Stomach (tissue), 19 donors: Measurements from ENCODE around the gene FA2H. TPM values are rescaled to one million over a fixed set of nuclear protein-coding genes. Genes with fewer than 3 reads are reported as not detected.

Experiments
- DNase-seq, 2 donors: peaks; one replicate each; pipeline versions ENCODE4 v3.0.0 to v3.0.0-alpha.2; 2013 to 2019
- H3K27ac ChIP-seq, 5 donors: fragments of 200-600 bp in 4 of 5; sonication (generic) in 4 of 5; one replicate each; pipeline ENCODE4 v1.5.1; 2013 to 2019; ENCODE audit warnings: mild to moderate bottlenecking in 1 of 5, moderate library complexity in 1 of 5
- H3K27me3 ChIP-seq, 3 donors: fragments of 200-600 bp; sonication (generic); one replicate each; pipeline ENCODE4 v1.5.1; 2017 to 2019; ENCODE audit warnings: mixed run types in 1 of 3
- H3K36me3 ChIP-seq, 4 donors: fragments of 200-600 bp; sonication (generic); 1 replicate in 3 of 4; 2 replicates in 1 of 4; pipeline ENCODE4 v1.5.1; 2016 to 2019
- H3K4me1 ChIP-seq, 4 donors: fragments of 200-600 bp; sonication (generic); one replicate each; pipeline ENCODE4 v1.5.1; 2016 to 2019
- H3K4me3 ChIP-seq, 4 donors: fragments of 200-600 bp; sonication (generic) in 3 of 4; one replicate each; pipeline ENCODE4 v1.5.1; 2016 to 2019; ENCODE audit warnings: mild to moderate bottlenecking in 1 of 4
- H3K9me3 ChIP-seq, 4 donors: fragments of 200-600 bp; sonication (generic); one replicate each; pipeline ENCODE4 v1.5.1; 2016 to 2019
- EP300 ChIP-seq: sonication (generic); formaldehyde crosslinking; IDR thresholded peaks from one replicate; pipeline ENCODE4 v1.6.1; 2017; ENCODE audit warnings: antibody characterized with exemption
- POLR2A ChIP-seq, 4 donors: fragments of 450-650 bp; IDR thresholded peaks; one replicate each; pipeline ENCODE4 v1.6.1; 2016; ENCODE audit warnings: antibody characterized with exemption in 4 of 4, control low read depth in 2 of 4, mild to moderate bottlenecking in 1 of 4, moderate library complexity in 1 of 4
- POLR2AphosphoS5 ChIP-seq, 3 donors: sonication (generic); formaldehyde crosslinking; IDR thresholded peaks; one replicate each; pipeline ENCODE4 v1.6.1; 2016; ENCODE audit warnings: antibody characterized with exemption in 3 of 3
- WGBS, 5 donors: extraction: QIAGEN DNeasy Blood & Tissue Kit in 3 of 5; methylation state at CpG; one replicate each; pipeline versions ENCODE4 v1.1.5 to v1.1.7; 2013 to 2018; 5-methylcytosine and 5-hydroxymethylcytosine counted together
- intact Hi-C: fragments of 100-400 bp; cut with DNase I; formaldehyde crosslinking; loops from one replicate; pipeline ENCODE4 v1.15.1; 2023; ENCODE audit warnings: low total_unique reads
- long read RNA-seq, 10 donors: transcript quantifications; one replicate each; lab custom pipeline, GENCODE V29; 2026
- polyA plus RNA-seq, 3 donors: library from polyadenylated mRNA; stranded (reverse); fragments of 200-250 nt; gene quantifications; one replicate each; pipeline ENCODE4 v1.2.3, GENCODE V29; 2013
- total RNA-seq, 5 donors: library from RNA; depleted of rRNA; stranded (reverse); fragments of >200 nt; gene quantifications; one replicate each; pipeline versions ENCODE4 v1.1.0 to v1.2.3, GENCODE V29; 2014 to 2016
- TF ChIP-seq, protein P1 (sequence below), 7 experiments: fragments of 450-650 bp in 4 of 7; fragments of 200-600 bp in 3 of 7; sonication (generic) in 3 of 7; IDR thresholded peaks; one replicate each; pipeline ENCODE4 v1.5.1; 2016 to 2019; ENCODE audit warnings: antibody characterized with exemption in 7 of 7, control low read depth in 2 of 7, mild to moderate bottlenecking in 1 of 7
- donor health status: healthy with polysubstance abuse.
- donor health status: Bipolar disorder and iron deficiency.
- donor health status: healthy.

The FA2H gene, protein sequence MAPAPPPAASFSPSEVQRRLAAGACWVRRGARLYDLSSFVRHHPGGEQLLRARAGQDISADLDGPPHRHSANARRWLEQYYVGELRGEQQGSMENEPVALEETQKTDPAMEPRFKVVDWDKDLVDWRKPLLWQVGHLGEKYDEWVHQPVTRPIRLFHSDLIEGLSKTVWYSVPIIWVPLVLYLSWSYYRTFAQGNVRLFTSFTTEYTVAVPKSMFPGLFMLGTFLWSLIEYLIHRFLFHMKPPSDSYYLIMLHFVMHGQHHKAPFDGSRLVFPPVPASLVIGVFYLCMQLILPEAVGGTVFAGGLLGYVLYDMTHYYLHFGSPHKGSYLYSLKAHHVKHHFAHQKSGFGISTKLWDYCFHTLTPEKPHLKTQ
- 10 to 100 TPM in 4 of 5 donors, 1 to 10 TPM in 1; 1.8 to 64.2 (median 29.2) TPM for total RNA-seq
- polyA plus RNA-seq = 10 to 100 TPM in 2 of 3 donors, 1 to 10 TPM in 1; 9.4 to 16.2 (median 15.0) TPM
- long read RNA-seq, donor 1, partial matches to known transcripts = 0 of 3 reads
- long read RNA-seq, donor 1, other reads (novel, unspliced or antisense) = 0 of 3 reads
- long read RNA-seq, donor 2, transcript FA2H-202 (2 exons, 2,075 nt) = major isoform, 6 of 9 reads
- long read RNA-seq, donor 2, partial matches to known transcripts = 0 of 9 reads
- long read RNA-seq, donor 2, other reads (novel, unspliced or antisense) = 0 of 9 reads
- long read RNA-seq, donor 3, partial matches to known transcripts = 0 of 4 reads
- long read RNA-seq, donor 3, other reads (novel, unspliced or antisense) = 0 of 4 reads
- long read RNA-seq, donor 4, partial matches to known transcripts = 0 of 1 reads
- long read RNA-seq, donor 4, other reads (novel, unspliced or antisense) = 0 of 1 reads
- long read RNA-seq, donor 5, transcript FA2H-202 (2 exons, 2,075 nt) = major isoform, 5 of 13 reads
- long read RNA-seq, donor 5, partial matches to known transcripts = 5 of 13 reads
- long read RNA-seq, donor 5, other reads (novel, unspliced or antisense) = 0 of 13 reads
- long read RNA-seq, donor 6, transcript FA2H-201 (7 exons, 2,424 nt) = minor isoform, 8 of 33 reads
- long read RNA-seq, donor 6, transcript FA2H-202 (2 exons, 2,075 nt) = major isoform, 12 of 33 reads
- long read RNA-seq, donor 6, partial matches to known transcripts = 12 of 33 reads
- long read RNA-seq, donor 6, other reads (novel, unspliced or antisense) = 0 of 33 reads
- long read RNA-seq, donor 7, transcript FA2H-202 (2 exons, 2,075 nt) = major isoform, 9 of 12 reads
- long read RNA-seq, donor 7, partial matches to known transcripts = 0 of 12 reads
- long read RNA-seq, donor 7, other reads (novel, unspliced or antisense) = 0 of 12 reads
- long read RNA-seq, donor 8, transcript FA2H-202 (2 exons, 2,075 nt) = major isoform, 7 of 9 reads
- long read RNA-seq, donor 8, partial matches to known transcripts = 0 of 9 reads
- long read RNA-seq, donor 8, other reads (novel, unspliced or antisense) = 0 of 9 reads
- long read RNA-seq, donor 9, transcript FA2H-202 (2 exons, 2,075 nt) = major isoform, 9 of 15 reads
- long read RNA-seq, donor 9, partial matches to known transcripts = 5 of 15 reads
- long read RNA-seq, donor 9, other reads (novel, unspliced or antisense) = 0 of 15 reads
- long read RNA-seq, donor 10, partial matches to known transcripts = 5 of 10 reads
- long read RNA-seq, donor 10, other reads (novel, unspliced or antisense) = 0 of 10 reads

DNA sequence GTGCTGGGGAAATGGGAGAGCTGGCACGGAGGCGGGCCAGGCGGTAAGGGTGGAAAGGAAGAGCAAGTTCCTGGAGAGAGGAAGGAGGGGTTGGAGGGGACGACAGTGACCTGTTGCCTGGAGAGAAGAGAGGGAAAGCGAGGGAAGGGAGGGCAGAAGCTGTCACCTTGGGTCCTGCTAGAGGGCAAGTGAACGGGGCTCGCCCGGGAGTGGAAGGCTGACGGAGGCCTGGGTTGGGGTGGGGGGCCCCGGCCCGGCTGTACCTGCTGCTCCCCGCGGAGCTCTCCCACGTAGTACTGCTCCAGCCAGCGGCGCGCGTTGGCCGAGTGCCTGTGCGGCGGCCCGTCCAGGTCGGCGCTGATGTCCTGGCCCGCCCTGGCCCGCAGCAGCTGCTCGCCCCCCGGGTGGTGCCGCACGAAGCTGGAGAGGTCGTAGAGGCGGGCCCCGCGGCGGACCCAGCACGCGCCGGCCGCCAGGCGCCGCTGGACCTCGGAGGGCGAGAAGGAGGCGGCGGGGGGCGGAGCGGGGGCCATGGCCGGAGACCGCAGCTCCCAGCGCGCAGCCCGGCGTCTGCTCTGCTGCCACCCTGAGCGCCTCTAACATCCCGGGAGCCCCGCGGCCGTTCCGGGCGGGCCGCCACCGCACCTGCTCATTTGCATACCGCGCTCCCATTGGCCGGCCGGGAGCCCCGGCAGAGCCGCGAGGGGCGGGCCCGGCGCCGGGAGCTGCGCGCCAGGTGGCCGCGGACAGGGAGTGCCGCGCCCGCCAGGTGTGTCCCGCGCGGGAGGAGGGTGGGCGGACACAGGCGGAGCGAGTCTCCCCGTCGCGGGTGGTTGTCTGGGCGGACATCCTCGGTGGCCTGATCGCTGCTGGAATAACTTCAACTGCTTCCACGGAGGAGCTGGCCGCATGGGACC is at the start of gene FA2H:
Gene FA2H, minus strand, starts transcription at position 598 of the 917 bp plus-strand sequence. Its CDS starts 65 bp downstream, at position 533.
- 1 to 2% (median 1%) methylated on average over 15 to 94 of the region's 94 CpGs for WGBS, 5 donors
- peak within 1 kb of the TSS; percentile 84 to 93 (median 91) for H3K27ac ChIP-seq
- peak within 1 kb of the TSS; percentile 53 to 68 (median 58) for H3K4me3 ChIP-seq
- TF ChIP-seq, protein P1, sequence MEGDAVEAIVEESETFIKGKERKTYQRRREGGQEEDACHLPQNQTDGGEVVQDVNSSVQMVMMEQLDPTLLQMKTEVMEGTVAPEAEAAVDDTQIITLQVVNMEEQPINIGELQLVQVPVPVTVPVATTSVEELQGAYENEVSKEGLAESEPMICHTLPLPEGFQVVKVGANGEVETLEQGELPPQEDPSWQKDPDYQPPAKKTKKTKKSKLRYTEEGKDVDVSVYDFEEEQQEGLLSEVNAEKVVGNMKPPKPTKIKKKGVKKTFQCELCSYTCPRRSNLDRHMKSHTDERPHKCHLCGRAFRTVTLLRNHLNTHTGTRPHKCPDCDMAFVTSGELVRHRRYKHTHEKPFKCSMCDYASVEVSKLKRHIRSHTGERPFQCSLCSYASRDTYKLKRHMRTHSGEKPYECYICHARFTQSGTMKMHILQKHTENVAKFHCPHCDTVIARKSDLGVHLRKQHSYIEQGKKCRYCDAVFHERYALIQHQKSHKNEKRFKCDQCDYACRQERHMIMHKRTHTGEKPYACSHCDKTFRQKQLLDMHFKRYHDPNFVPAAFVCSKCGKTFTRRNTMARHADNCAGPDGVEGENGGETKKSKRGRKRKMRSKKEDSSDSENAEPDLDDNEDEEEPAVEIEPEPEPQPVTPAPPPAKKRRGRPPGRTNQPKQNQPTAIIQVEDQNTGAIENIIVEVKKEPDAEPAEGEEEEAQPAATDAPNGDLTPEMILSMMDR (IDR thresholded peaks at IDR 0.05) = peak in 3 of 7 experiments; percentile 15 to 50 (median 35)
- TF ChIP-seq POLR2A (IDR thresholded peaks at IDR 0.05) (no peak), POLR2AphosphoS5 (IDR thresholded peaks at IDR 0.05) (peak in 2 of 3 donors; percentile 86 to 94), EP300 (no peak)
- peaks cover 4 to 49% (median 15%) of the 10 kb centered on the region in 3 donors for H3K27me3 ChIP-seq
- intact Hi-C loops = no loop called here
- H3K4me1 ChIP-seq = peaks cover 11 to 41% (median 22%) of the 10 kb centered on the region in 4 donors
- no peaks in the 10 kb centered on the region for H3K9me3 ChIP-seq
- H3K36me3 ChIP-seq = no peaks in the 10 kb centered on the region
- peak; percentile 96 for DNase-seq

DNA sequence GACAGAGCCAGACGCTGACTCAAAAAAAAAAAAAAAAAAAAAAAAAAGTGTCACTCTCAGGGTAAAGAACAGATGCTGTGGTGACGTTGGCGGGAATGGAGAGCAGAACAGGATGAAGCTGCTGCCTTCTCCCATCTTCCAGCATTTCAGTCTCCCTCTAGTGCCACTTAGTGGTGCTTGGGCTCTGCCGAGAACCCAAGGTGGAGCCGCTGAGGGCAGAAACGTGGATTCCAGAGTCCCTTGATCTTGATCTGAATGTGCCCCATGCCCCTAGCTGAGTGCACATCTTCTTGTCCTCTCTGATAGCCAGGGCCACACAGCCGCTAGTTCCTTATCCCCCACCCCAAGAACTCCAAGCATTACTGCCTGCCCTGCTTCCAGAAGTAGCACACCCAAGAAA is 43.2 kb upstream of the FA2H start:
- intact Hi-C loops = no loop called here
- Histone ChIP-seq H3K36me3 (no peaks in the 10 kb centered on the region), H3K9me3 (peaks cover 0 to 5% (median 0%) of the 10 kb centered on the region in 4 donors), H3K4me3 (no peak overlapping the region), H3K27ac (no peak overlapping the region), H3K4me1 (peaks cover 4 to 6% (median 6%) of the 10 kb centered on the region in 4 donors), H3K27me3 (no peaks in the 10 kb centered on the region)
- 58 to 74% (median 64%) methylated on average over 6 to 7 of the region's 7 CpGs for WGBS, 5 donors
- DNase-seq = no peak
- TF ChIP-seq, protein P1 (IDR thresholded peaks at IDR 0.05) = no peak
- no peak for TF ChIP-seq EP300
- no peak for TF ChIP-seq POLR2AphosphoS5 (IDR thresholded peaks at IDR 0.05)
- TF ChIP-seq POLR2A (IDR thresholded peaks at IDR 0.05) = no peak

DNA sequence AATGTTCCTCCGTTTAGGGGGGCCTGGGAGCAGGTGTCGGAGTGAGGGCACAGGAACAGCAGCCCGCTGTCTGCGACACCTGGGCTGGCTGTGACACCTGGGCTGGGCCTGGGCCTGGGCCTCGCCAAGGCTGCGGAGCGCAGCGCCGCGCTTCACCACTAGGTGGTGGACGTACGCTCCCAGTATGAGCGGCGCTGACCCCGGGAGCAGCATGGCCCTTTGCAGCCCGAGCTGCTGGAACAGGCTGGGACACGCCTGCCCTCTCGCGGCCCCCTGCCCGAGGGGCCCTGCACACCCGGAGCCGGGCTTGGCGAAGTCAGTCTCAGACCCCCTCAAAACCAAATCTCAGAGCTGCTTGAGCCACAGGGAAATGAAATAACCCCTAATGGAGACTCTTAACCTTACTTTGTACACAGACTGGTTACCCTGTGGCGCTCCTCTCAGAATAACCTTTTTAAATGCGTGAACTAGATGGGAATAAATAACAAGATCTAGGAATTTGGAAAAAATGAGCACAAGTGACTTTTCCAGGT is 38.6 kb upstream of the FA2H start:
- intact Hi-C loops = no loop called here
- H3K4me3 ChIP-seq = no peak overlapping the region
- WGBS, 5 donors = 5 to 17% (median 7%) methylated on average over 8 to 25 of the region's 25 CpGs
- no peak for TF ChIP-seq POLR2A (IDR thresholded peaks at IDR 0.05)
- TF ChIP-seq POLR2AphosphoS5 (IDR thresholded peaks at IDR 0.05) = peak in 1 of 3 donors; percentile 71
- no peak for TF ChIP-seq EP300
- TF ChIP-seq, protein P1 (IDR thresholded peaks at IDR 0.05) = peak in 6 of 7 experiments; percentile 21 to 97 (median 96)
- H3K27me3 ChIP-seq = no peaks in the 10 kb centered on the region
- no peaks in the 10 kb centered on the region for H3K9me3 ChIP-seq
- no peak overlapping the region for H3K27ac ChIP-seq
- H3K4me1 ChIP-seq = peaks cover 4 to 9% (median 7%) of the 10 kb centered on the region in 4 donors
- DNase-seq = peak; percentile 91 to 94
- no peaks in the 10 kb centered on the region for H3K36me3 ChIP-seq
